Measurements from ENCODE around the gene ADAT2. TPM values are rescaled to one million over a fixed set of nuclear protein-coding genes. Genes with fewer than 3 reads are reported as not detected.
"Not testable (repeated sequence)": the region's sequence is repeated elsewhere in the genome, so short reads cannot be mapped to it uniquely, and the experiment has no call there.

ADAT2 gene
- polyA plus RNA-seq, 4 donors = 0.81 to 31.6 (median 2.8) TPM

DNA sequence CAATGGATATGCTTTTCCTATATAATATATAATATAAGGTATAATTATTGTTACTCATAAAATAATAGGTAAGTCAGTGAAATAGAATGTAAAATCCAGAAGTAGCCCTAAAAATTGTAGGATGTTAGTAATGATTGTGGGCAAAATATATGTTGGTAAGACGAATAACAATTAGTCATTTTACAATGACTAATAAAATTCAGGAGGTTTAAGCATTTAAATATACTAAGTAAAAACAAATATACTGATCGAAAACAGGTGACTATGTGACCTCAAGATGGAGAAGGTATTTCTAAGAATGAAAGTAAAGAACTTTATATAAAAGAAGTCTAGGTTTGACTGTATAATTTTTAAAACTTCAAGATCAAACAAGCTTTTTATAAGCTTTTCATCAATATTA, 32.1 kb upstream of the ADAT2 start:
- H3K9me3 ChIP-seq (ENCODE audit: control insufficient read depth in 2 of 2, insufficient read depth in 1 of 2, low read depth in 1 of 2, low read length in 1 of 2) = no peaks in the 10 kb centered on the region
- no peaks in the 10 kb centered on the region for H3K27me3 ChIP-seq (ENCODE audit: control insufficient read depth in 3 of 3, insufficient read depth in 3 of 3, low read length in 3 of 3)
- H3K36me3 ChIP-seq (ENCODE audit: control insufficient read depth in 3 of 3, insufficient read depth in 2 of 3, low read depth in 1 of 3, low read length in 3 of 3) = peaks cover 0 to 5% (median 4%) of the 10 kb centered on the region in 3 donors
- FAIRE-seq (peak; percentile 41), DNase-seq (no peak)
- WGBS, 3 donors = 74 to 95% (median 92%) methylated on average over 2 of the region's 2 CpGs
- no peak overlapping the region for H3K27ac ChIP-seq (ENCODE audit: low read depth in 1 of 3, low read length in 2 of 3)
- H3K4me1 ChIP-seq (ENCODE audit: control insufficient read depth in 3 of 3, insufficient read depth in 2 of 3, low read depth in 1 of 3, low read length in 2 of 3) = no peaks in the 10 kb centered on the region
- no peak overlapping the region for H3K4me3 ChIP-seq (ENCODE audit: low read depth in 1 of 3, low read length in 3 of 3)

DNA sequence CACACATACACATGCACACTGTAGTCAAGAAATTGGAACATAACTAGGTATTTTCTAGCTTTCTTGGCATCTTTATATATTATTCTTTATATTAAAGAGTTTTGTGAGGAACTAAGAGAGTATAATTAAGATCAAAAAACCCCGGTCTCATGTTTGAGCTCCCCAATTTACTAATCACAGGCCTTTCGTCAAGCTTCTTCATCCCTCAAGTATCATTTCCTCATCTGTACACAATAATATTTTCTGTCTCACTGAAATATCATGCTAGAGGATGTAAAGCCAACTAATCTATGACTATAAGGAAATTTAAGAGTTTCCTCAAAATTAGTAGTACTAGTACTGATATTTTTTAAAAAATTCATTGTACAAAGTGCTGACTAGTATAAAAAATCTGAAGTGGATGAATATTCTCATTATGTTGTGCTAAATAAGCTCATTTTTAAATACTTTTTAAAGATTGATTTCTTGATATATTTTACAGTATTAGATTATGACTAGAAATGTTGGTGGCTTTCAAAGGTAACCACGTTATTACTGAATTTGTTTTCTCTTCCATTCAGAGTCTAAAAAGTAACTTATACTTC, 28.1 kb upstream of the ADAT2 start:
- Histone ChIP-seq H3K4me3 (ENCODE audit: low read depth in 1 of 3, low read length in 3 of 3) (no peak overlapping the region), H3K27ac (ENCODE audit: low read depth in 1 of 3, low read length in 2 of 3) (no peak overlapping the region), H3K4me1 (ENCODE audit: control insufficient read depth in 3 of 3, insufficient read depth in 2 of 3, low read depth in 1 of 3, low read length in 2 of 3) (no peaks in the 10 kb centered on the region), H3K9me3 (ENCODE audit: control insufficient read depth in 2 of 2, insufficient read depth in 1 of 2, low read depth in 1 of 2, low read length in 1 of 2) (no peaks in the 10 kb centered on the region), H3K36me3 (ENCODE audit: control insufficient read depth in 3 of 3, insufficient read depth in 2 of 3, low read depth in 1 of 3, low read length in 3 of 3) (peaks cover 0 to 11% (median 8%) of the 10 kb centered on the region in 3 donors), H3K27me3 (ENCODE audit: control insufficient read depth in 3 of 3, insufficient read depth in 3 of 3, low read length in 3 of 3) (no peaks in the 10 kb centered on the region)
- no peak for DNase-seq
- WGBS, 3 donors = 86 to 97% (median 93%) methylated on average over 3 of the region's 3 CpGs
- FAIRE-seq = peak; percentile 53

DNA sequence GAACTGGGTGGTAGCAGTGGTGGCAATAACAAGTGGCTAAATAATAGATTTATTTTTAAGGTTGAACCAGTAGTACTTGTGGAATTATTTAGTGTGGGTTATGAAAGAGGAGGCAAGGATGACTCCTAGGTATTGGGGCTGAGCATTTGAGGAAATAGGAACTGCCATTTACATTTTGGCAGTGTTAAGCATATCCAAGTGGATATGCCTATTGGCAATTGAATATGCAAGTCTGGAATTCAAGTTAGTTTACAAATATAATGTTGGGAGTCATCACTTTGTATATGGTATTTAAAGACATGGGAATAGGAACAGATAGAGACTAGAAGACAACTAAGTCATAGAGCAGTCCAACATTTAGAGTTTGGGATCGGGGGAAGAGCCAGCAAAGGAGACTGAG, 26.1 kb upstream of the ADAT2 start:
- WGBS, 3 donors = 97 to 100% (median 100%) methylated on average over 1 of the region's 1 CpG
- Histone ChIP-seq H3K4me1 (ENCODE audit: control insufficient read depth in 3 of 3, insufficient read depth in 2 of 3, low read depth in 1 of 3, low read length in 2 of 3) (no peaks in the 10 kb centered on the region), H3K9me3 (ENCODE audit: control insufficient read depth in 2 of 2, insufficient read depth in 1 of 2, low read depth in 1 of 2, low read length in 1 of 2) (no peaks in the 10 kb centered on the region), H3K27ac (ENCODE audit: low read depth in 1 of 3, low read length in 2 of 3) (no peak overlapping the region), H3K27me3 (ENCODE audit: control insufficient read depth in 3 of 3, insufficient read depth in 3 of 3, low read length in 3 of 3) (no peaks in the 10 kb centered on the region), H3K4me3 (ENCODE audit: low read depth in 1 of 3, low read length in 3 of 3) (no peak overlapping the region), H3K36me3 (ENCODE audit: control insufficient read depth in 3 of 3, insufficient read depth in 2 of 3, low read depth in 1 of 3, low read length in 3 of 3) (peaks cover 0 to 13% (median 8%) of the 10 kb centered on the region in 3 donors)
- DNase-seq (no peak), FAIRE-seq (no peak)

DNA sequence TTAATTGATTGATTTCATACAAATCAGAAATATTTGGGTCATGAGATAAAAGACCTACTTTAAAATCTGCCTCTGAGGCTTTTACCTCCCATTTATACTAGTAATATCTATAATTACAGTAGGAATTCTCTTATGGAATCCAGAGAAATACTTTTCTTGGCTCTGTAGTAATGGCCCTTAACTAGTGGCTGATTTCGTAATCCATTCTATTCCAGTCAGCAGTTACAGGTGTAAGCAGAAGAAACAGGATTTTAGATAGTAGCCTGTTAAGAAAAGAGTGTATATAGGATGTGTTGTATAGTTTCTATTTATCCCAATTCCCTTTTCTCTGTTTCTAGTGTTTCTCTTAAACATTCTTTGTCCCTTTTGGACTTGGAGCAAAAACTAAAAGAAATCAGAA, 21.3 kb upstream of the ADAT2 start:
- Histone ChIP-seq H3K4me1 (ENCODE audit: control insufficient read depth in 3 of 3, insufficient read depth in 2 of 3, low read depth in 1 of 3, low read length in 2 of 3) (no peaks in the 10 kb centered on the region), H3K4me3 (ENCODE audit: low read depth in 1 of 3, low read length in 3 of 3) (no peak overlapping the region), H3K36me3 (ENCODE audit: control insufficient read depth in 3 of 3, insufficient read depth in 2 of 3, low read depth in 1 of 3, low read length in 3 of 3) (peaks cover 0 to 13% (median 5%) of the 10 kb centered on the region in 3 donors), H3K9me3 (ENCODE audit: control insufficient read depth in 2 of 2, insufficient read depth in 1 of 2, low read depth in 1 of 2, low read length in 1 of 2) (no peaks in the 10 kb centered on the region), H3K27ac (ENCODE audit: low read depth in 1 of 3, low read length in 2 of 3) (no peak overlapping the region), H3K27me3 (ENCODE audit: control insufficient read depth in 3 of 3, insufficient read depth in 3 of 3, low read length in 3 of 3) (no peaks in the 10 kb centered on the region)
- DNase-seq (no peak), FAIRE-seq (no peak)
- WGBS, 3 donors = 92 to 100% (median 97%) methylated on average over 1 of the region's 1 CpG

DNA sequence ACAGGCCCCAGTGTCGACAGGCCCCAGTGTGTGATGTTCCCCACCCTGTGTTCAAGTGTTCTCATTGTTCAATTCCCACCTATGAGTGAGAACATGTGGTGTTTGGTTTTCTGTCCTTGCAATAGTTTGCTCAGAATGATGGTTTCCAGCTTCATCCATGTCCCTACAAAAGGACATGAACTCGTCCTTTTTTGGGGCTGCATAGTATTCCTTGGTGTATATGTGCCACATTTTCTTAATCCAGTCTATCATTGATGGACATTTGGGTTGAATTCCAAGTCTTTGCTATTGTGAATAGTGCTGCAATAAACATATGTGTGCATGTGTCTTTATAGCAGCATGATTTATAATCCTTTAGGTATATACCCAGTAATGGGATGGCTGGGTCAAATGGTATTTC, 18.3 kb upstream of the ADAT2 start:
- not testable (repeated sequence) for H3K4me3 ChIP-seq (ENCODE audit: low read depth in 1 of 3, low read length in 3 of 3); DNase-seq; H3K36me3 ChIP-seq (ENCODE audit: control insufficient read depth in 3 of 3, insufficient read depth in 2 of 3, low read depth in 1 of 3, low read length in 3 of 3); H3K9me3 ChIP-seq (ENCODE audit: control insufficient read depth in 2 of 2, insufficient read depth in 1 of 2, low read depth in 1 of 2, low read length in 1 of 2); H3K27me3 ChIP-seq (ENCODE audit: control insufficient read depth in 3 of 3, insufficient read depth in 3 of 3, low read length in 3 of 3); H3K27ac ChIP-seq (ENCODE audit: low read depth in 1 of 3, low read length in 2 of 3); H3K4me1 ChIP-seq (ENCODE audit: control insufficient read depth in 3 of 3, insufficient read depth in 2 of 3, low read depth in 1 of 3, low read length in 2 of 3); FAIRE-seq
- 95 to 100% (median 97%) methylated on average over 2 of the region's 2 CpGs for WGBS, 3 donors

DNA sequence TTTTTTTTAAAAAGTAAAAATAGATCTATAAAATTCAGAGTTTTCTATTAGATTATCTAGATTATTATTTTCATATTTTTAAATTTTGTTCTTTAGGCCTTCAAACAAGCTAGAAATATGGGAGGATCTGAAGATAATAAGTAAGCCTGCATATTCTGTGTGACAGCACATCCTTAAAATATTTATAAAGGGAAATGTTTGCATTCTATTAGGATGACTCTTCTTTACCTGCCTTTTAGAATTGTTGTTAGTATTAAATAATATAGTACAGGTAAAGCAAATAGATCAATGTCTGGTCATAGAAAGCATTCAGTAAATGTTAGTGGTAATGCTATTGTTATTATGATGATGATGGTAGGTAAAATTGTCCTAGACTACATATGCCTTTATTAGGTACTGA, 17.5 kb upstream of the ADAT2 start:
- Histone ChIP-seq H3K4me3 (ENCODE audit: low read depth in 1 of 3, low read length in 3 of 3) (no peak overlapping the region), H3K36me3 (ENCODE audit: control insufficient read depth in 3 of 3, insufficient read depth in 2 of 3, low read depth in 1 of 3, low read length in 3 of 3) (peaks cover 0 to 4% (median 0%) of the 10 kb centered on the region in 3 donors), H3K4me1 (ENCODE audit: control insufficient read depth in 3 of 3, insufficient read depth in 2 of 3, low read depth in 1 of 3, low read length in 2 of 3) (no peaks in the 10 kb centered on the region), H3K27me3 (ENCODE audit: control insufficient read depth in 3 of 3, insufficient read depth in 3 of 3, low read length in 3 of 3) (no peaks in the 10 kb centered on the region), H3K9me3 (ENCODE audit: control insufficient read depth in 2 of 2, insufficient read depth in 1 of 2, low read depth in 1 of 2, low read length in 1 of 2) (no peaks in the 10 kb centered on the region), H3K27ac (ENCODE audit: low read depth in 1 of 3, low read length in 2 of 3) (no peak overlapping the region)
- DNase-seq (no peak), FAIRE-seq (no peak)

DNA sequence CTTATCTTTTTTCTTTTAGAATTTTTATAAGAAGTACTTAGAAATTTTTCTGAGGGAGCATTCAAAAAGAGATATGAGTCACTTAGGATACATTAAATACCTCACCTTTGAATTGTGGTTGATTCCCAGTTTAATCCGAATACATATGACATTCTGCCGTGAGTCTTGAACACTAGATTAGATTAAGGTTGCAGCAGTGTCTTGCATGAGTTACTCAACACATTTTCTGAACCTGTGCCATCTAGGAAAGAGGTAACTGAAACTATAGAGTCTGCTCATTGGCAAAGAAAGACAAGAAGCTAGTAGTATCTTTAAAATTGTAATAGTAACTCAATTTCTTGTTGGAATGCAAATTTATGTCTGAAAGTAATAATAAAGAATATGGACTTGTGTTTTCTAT, 15.1 kb upstream of the ADAT2 start:
- no peak overlapping the region for H3K4me3 ChIP-seq (ENCODE audit: low read depth in 1 of 3, low read length in 3 of 3)
- 77 to 92% (median 81%) methylated on average over 2 of the region's 2 CpGs for WGBS, 3 donors
- FAIRE-seq (no peak), DNase-seq (no peak)
- no peak overlapping the region for H3K27ac ChIP-seq (ENCODE audit: low read depth in 1 of 3, low read length in 2 of 3)
- H3K27me3 ChIP-seq (ENCODE audit: control insufficient read depth in 3 of 3, insufficient read depth in 3 of 3, low read length in 3 of 3) = no peaks in the 10 kb centered on the region
- H3K9me3 ChIP-seq (ENCODE audit: control insufficient read depth in 2 of 2, insufficient read depth in 1 of 2, low read depth in 1 of 2, low read length in 1 of 2) = no peaks in the 10 kb centered on the region
- H3K36me3 ChIP-seq (ENCODE audit: control insufficient read depth in 3 of 3, insufficient read depth in 2 of 3, low read depth in 1 of 3, low read length in 3 of 3) = peaks cover 0 to 8% (median 3%) of the 10 kb centered on the region in 3 donors
- H3K4me1 ChIP-seq (ENCODE audit: control insufficient read depth in 3 of 3, insufficient read depth in 2 of 3, low read depth in 1 of 3, low read length in 2 of 3) = no peaks in the 10 kb centered on the region

DNA sequence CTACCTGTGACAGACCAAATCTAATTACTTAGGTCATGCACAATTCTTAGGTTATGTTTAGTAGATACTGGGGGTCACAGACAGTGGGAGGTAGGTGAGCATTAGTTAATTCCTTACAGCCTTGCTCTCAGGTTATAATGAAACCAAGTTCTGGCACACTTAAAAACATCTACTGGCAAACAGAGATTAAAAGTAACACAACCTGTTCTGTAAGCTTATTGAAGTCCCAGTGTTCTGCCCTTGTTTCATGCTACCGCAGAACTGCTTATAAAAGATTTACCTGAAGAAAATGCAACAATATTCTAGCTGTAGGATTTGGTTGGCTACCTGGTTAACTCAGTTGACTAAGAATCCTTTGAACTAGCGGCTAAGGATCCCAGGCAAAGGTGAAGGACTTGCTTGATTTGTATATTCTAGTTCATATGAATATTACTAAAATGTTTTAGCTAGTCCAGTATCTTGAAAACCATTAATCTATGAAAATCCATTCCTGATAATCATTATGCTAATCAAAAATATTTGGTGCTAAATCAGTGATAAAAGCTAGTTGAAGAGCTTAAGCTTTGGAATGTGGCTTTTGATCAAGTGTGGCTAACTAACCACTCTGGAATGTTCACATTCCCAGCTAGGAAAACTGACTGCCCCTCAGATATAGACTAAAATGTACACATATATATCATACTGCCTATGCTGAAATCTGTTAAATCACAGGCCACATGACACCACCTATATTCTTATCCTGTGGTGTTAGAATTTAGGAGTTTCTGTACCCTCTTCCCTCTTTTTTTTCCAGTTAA, 7.3 kb upstream of the ADAT2 start:
- Histone ChIP-seq H3K36me3 (ENCODE audit: control insufficient read depth in 3 of 3, insufficient read depth in 2 of 3, low read depth in 1 of 3, low read length in 3 of 3) (peaks cover 0 to 12% (median 3%) of the 10 kb centered on the region in 3 donors), H3K27me3 (ENCODE audit: control insufficient read depth in 3 of 3, insufficient read depth in 3 of 3, low read length in 3 of 3) (no peaks in the 10 kb centered on the region), H3K27ac (ENCODE audit: low read depth in 1 of 3, low read length in 2 of 3) (no peak overlapping the region), H3K9me3 (ENCODE audit: control insufficient read depth in 2 of 2, insufficient read depth in 1 of 2, low read depth in 1 of 2, low read length in 1 of 2) (no peaks in the 10 kb centered on the region), H3K4me3 (ENCODE audit: low read depth in 1 of 3, low read length in 3 of 3) (no peak overlapping the region), H3K4me1 (ENCODE audit: control insufficient read depth in 3 of 3, insufficient read depth in 2 of 3, low read depth in 1 of 3, low read length in 2 of 3) (no peaks in the 10 kb centered on the region)
- FAIRE-seq (no peak), DNase-seq (peak; percentile 2 to 16)
- WGBS, 3 donors = 13 to 75% (median 42%) methylated on average over 2 of the region's 2 CpGs
